ENCODE measurements around the gene OBSCN.

DNA sequence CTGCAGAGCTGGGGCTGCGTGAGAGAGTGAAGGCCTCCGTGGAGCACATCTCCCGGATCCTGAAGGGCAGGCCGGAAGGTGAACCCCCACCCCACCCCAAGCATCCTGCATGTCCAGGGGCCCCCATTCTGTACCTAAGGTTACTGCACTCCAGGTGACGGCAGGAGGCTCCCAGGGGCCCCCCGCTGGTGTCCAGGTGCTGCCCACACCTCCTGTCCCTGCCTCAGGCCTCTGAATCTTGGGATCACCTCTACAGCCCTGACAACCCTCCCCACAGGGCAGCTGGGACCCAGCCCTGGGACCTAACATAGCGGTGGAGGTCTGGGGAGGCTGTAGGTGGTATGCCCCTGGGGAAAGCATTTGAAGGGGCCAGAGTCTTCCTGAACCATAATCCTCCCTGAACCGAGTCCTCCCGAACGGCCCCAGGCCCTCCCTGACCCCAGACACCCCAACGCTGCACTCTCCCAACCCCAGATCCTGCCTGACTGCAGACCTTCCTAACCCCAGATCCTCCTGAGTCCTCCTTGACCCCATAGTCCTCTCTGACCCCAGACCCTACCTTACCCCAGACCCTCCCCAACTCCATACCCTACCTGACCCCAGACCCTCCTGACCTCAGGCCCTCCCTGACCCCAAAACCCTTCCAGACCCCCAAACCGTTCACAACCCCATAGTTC, 165.3 kb downstream of the OBSCN start:
- TF ChIP-seq, protein P1, sequence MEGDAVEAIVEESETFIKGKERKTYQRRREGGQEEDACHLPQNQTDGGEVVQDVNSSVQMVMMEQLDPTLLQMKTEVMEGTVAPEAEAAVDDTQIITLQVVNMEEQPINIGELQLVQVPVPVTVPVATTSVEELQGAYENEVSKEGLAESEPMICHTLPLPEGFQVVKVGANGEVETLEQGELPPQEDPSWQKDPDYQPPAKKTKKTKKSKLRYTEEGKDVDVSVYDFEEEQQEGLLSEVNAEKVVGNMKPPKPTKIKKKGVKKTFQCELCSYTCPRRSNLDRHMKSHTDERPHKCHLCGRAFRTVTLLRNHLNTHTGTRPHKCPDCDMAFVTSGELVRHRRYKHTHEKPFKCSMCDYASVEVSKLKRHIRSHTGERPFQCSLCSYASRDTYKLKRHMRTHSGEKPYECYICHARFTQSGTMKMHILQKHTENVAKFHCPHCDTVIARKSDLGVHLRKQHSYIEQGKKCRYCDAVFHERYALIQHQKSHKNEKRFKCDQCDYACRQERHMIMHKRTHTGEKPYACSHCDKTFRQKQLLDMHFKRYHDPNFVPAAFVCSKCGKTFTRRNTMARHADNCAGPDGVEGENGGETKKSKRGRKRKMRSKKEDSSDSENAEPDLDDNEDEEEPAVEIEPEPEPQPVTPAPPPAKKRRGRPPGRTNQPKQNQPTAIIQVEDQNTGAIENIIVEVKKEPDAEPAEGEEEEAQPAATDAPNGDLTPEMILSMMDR (IDR thresholded peaks at IDR 0.05): no peak
- no peak for TF ChIP-seq TCF7L2 (IDR thresholded peaks at IDR 0.05; ENCODE audit: low read depth, low read length)
- TF ChIP-seq POLR2AphosphoS5 (IDR thresholded peaks at IDR 0.05; ENCODE audit: low read depth, low read length): no peak
